Stimulated activated CD4-positive, alpha-beta T cell treated with anti-CD3 and anti-CD28 coated beads, TNF-alpha, amount 100 ng/mL, for 1 hour (primary cell): ENCODE results near the gene ST6GALNAC6.
"Not testable (repeated sequence)": the region's sequence is repeated elsewhere in the genome, so short reads cannot be mapped to it uniquely, and the experiment has no call there.

Source experiments
- DNase-seq, 3 donors: peaks; one replicate each; pipeline ENCODE4 v3.0.0-alpha.2; 2020; ENCODE audit warnings: low read depth in 3 of 3, low spot score in 1 of 3

Gene ST6GALNAC6

GRCh38 chr9:127896395-127897192 is 2.8 kb downstream of the ST6GALNAC6 start:
- DNase-seq: no peak

GRCh38 chr9:127895811-127896210 is 3.6 kb downstream of the ST6GALNAC6 start:
- no peak for DNase-seq

GRCh38 chr9:127893392-127893791 is 6.0 kb downstream of the ST6GALNAC6 start:
- DNase-seq: no peak

- DNase-seq: no peak
Measured at GRCh38 chr9:127892831-127893230, 6.6 kb downstream of the ST6GALNAC6 start.

- DNase-seq: no peak
Measured at GRCh38 chr9:127890053-127890452, 9.3 kb downstream of the ST6GALNAC6 start.

- DNase-seq: no peak
Measured at GRCh38 chr9:127887792-127888191, 11.6 kb downstream of the ST6GALNAC6 start.

- DNase-seq: no peak
Measured at GRCh38 chr9:127886401-127886972, 12.9 kb downstream of the ST6GALNAC6 start.

- DNase-seq: no peak
Measured at GRCh38 chr9:127885508-127886281, 13.7 kb downstream of the ST6GALNAC6 start.

- DNase-seq: no peak
Measured at GRCh38 chr9:127884976-127885490, 14.4 kb downstream of the ST6GALNAC6 start.

- DNase-seq: no peak
Measured at GRCh38 chr9:127884427-127884911, 14.9 kb downstream of the ST6GALNAC6 start.

- no peak for DNase-seq
Measured at GRCh38 chr9:127883959-127884358, 15.4 kb downstream of the ST6GALNAC6 start.

GRCh38 chr9:127881715-127882114 is 17.7 kb downstream of the ST6GALNAC6 start:
- not testable (repeated sequence) for DNase-seq

GRCh38 chr9:127880143-127880542 is 19.3 kb downstream of the ST6GALNAC6 start:
- no peak for DNase-seq

- DNase-seq: no peak
Measured at GRCh38 chr9:127878652-127879390, 20.6 kb downstream of the ST6GALNAC6 start.

GRCh38 chr9:127878001-127878651 is 21.3 kb downstream of the ST6GALNAC6 start:
- DNase-seq: no peak

GRCh38 chr9:127877566-127877998 is 21.8 kb downstream of the ST6GALNAC6 start, which contains the start of gene AK1:
Gene AK1 (minus strand): TSS chr9:127877675. CDS start chr9:127874617, 3,058 bp downstream.
- DNase-seq: no peak

- no peak for DNase-seq
Measured at GRCh38 chr9:127876764-127877562, 22.4 kb downstream of the ST6GALNAC6 start.

- DNase-seq: no peak
Measured at GRCh38 chr9:127876026-127876763, 23.2 kb downstream of the ST6GALNAC6 start.
